GM18867 (cell line): Measurements from ENCODE around the gene TOMM22.

Experiments
- ATAC-seq: cut with Tn5 transposase; IDR thresholded peaks from one replicate; pipeline ENCODE4 v1.9.1; 2021; ENCODE audit warnings: mild to moderate bottlenecking, moderate library complexity; ENCODE audit not compliant: unreplicated experiment

The TOMM22 gene

DNA sequence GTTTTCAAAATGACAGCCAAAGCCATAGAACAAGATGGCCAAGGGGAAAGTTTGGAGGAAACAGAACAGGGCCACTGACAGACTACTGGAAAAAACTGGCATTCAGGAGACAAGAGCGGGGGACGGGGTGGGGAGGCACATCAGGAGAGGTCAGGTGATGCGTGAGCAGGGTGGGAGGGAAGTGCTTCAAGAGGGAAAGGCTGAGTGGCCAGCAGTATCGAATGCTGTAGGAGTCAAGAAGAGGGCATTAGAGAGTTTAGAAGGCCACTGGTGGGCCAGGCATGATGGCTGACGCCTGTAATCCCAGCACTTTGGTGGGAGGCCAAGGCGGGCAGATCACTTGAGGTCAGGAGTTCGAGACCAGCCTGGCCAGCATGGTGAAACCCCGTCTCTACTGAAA is 32.2 kb downstream of the TOMM22 start:
- ATAC-seq, result no peak

DNA sequence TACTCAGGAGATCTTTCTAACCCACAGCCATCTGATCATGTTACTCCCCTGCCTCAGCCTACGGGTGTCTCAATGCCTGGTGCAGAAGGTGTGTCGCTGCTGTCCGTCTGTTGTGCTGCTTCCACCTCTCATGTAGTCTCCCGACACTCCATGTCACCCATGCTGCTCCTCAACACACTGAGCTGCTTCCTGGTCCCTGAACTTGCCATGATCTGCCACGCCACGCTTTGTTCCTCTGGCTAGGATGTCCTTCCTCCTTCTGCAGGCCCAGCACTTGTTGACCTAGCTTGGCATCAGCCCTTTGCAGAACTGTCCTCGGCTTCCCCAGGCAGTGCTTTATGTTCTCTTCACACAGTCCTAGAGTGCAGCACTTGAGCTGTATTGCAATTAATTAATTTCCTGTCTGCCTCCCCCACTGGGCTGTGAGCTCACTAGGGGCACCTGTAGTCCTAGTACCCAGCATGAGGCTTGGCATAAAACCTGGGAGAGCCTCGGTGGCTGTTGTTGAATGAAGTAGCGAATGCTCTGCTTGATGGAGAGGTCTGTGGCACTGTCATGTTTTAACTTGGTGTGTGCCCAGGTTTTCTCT is 33.5 kb downstream of the TOMM22 start:
- ATAC-seq, result no peak

DNA sequence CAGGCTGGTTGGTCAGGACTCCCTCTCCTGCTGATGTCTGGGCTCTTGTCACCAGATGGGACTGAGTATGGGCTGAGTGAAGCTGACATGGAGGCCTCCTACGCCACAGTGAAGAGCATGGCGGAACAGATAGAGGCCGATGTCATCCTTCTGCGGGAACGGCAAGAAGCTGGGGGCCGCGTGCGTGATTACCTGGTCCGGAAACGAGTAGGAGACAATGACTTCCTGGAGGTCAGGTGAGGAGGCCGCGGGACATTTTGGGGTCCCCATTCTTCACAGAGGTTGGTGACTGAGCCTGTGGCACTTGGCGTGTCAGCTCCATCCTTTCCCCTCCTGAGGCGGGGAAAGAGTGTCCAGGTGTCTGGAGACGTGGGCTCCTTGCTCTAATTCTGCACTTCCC is 34.1 kb downstream of the TOMM22 start:
- ATAC-seq, result no peak

DNA sequence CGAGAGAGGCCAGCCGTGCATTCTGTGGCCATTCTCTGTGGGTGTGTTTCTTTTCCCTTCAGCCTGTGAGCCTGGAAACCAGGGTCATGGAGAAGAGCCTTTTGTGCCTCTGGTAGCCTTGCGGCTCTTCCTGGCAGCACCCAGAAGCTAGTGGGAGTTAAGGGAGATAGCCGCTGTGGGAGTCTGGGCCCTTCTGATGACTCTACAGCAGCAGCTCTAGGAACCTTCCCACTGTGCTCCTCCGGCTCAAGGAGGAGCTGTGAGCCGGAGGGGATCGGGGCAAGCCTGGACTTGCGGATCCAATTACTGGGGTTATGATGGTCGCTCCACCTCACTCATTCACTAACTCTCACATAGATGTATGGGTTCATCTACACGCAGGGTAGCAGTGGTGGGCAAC is 34.5 kb downstream of the TOMM22 start:
- no peak for ATAC-seq

DNA sequence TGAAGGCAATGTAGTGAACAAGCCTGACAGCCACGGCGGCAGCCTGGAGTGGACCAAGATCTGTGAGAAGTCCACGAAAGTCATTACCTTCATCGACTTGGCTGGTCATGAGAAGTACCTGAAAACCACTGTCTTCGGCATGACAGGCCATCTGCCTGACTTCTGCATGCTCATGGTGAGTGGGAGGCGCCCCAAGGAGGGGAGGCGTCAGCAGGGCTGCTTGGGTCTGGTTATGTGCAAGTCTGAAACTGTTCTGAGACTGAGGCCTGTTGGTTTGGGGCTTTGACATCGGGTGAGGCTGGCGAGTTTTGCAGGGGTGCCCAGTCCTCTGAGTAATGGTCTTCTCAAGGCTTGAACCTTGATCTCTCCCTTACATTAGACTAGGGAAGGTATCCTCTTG is 35.1 kb downstream of the TOMM22 start:
- ATAC-seq, result no peak

DNA sequence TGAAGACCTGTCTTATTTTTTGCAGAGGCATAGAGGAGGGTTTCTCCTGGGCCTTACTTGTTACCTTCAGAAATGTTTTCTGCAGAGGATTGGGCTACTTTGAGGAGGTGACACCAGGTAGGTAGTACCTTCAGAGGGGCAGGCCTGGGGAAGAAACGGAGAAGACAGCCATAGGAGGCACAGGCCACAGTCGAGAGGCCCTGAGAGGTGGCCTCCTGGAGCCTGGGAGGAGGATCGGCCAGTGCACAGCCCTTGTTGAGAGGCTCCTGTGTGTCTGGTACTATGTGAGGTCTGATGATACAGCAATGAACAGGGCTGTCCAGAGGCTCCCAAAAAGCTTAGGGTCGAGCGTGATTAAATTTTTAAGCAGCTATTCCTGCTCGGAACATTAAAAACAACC is 35.5 kb downstream of the TOMM22 start:
- no peak for ATAC-seq

DNA sequence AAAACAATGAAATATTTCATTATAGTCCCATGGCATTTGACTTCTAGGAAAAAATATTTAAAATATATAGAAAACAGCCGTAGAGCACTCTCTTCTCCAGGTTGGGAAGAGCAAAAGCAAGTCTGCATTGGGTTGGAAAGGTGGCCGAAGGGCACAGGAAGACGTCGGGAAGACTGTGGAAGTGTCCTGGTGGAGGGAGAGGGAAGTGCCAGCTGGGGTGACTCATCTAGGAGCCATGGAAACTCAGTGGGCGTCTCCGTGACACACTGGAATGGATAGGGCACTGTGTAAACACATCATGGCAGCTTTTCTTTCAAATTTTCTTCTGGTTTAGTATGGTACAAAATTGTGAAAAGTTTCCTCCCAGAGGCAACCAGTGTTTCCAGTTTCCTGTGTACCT is 36.7 kb downstream of the TOMM22 start:
- ATAC-seq, result no peak

DNA sequence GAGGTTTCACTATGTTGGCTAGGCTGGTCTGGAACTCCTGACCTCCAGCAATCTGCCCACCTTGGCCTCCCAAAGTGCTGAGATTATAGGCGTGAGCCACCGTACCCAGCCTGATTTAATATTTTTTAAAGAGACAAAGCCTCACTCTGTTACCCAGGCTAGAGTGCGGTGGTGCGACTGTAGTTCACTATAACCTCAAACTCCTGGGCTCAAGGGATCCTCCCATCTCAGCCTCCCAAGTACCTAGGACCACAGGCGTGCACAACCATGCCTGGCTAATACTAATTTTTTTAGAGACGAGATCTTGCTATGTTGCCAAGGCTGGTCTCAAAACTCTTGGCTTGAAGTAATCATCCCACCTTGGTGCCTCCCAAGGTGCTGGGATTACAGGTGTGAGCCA is 37.4 kb downstream of the TOMM22 start:
- ATAC-seq, result no peak

DNA sequence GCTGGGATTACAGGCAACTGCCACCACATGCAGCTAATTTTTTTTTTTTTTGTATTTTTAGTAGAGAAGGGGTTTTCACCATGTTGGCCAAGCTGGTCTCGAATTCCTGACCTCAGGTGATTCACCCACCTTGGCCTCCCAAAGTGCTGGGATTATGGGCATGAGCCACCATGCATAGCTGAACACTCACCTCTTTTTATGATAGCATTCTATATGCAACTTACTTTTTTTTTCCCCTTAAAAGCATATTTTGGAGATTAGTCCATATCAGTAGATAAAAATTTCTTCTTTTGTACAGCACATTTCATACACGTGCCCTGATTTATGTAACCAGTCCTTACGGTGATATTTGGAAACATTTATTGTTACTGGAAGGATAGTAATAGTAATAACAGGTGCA is 38.6 kb downstream of the TOMM22 start:
- ATAC-seq, result no peak

DNA sequence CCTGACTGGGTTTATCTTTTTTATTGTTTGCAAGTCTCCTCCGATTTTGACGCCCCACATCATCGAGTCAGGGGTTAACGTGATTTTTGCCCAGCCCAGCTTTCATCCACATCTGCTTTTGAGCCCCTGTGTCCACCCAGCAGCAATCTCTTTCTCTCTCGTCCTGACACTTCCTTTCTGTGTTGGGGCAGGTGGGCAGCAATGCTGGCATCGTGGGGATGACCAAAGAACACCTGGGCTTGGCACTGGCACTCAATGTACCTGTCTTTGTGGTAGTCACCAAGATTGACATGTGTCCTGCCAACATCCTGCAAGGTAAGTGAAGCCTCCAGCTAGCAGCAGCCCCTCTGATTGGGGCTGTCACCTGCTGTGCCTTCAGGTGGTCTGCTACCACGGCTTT is 39.8 kb downstream of the TOMM22 start:
- ATAC-seq, result no peak

DNA sequence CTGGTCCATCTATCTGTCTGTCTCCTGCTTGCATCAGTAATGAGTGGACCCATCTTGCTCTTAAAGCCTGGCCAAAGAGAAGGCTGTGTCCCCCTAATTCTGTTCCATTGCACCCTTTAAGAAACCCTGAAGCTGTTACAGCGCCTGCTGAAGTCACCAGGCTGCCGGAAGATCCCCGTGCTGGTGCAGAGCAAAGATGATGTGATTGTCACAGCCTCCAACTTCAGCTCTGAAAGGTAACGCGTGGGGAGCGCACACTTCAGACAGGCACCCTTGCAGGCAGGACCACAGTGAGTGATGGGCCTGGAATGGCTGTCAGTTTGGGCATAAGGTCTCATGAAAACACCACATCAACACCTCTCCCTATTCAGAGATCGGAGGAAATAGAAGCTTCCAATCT is 42.4 kb downstream of the TOMM22 start:
- ATAC-seq, result no peak

DNA sequence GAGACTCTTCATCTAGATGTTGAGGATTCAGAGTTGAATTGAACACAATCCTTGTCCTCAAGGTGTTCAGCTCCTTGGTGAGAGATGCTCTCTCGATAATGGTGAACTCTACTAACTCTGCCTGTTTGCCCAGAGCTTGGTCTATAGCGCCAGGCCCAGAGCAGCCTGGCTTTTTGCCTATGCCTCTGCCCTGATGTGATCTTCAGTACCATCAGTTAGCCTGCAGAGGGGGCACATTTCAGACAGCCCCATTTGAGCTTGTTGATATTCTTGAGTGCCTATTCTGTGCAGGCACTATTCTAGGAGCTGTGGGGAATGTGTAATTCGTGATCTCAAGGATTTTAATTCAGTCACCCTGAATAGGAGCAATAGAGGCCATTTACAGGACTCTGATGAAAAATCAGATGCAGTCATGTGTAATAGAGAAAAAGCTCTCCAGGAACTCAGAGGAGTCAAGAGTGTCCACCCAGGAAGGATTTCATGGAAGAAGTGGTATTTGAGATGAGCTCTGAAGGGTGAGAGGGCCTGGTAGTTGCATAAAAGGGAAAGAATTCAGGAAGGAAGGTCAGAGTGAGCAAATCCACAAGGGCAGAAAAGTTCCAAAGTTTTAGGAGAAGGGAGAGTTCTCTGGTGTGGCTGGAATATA is 43.3 kb downstream of the TOMM22 start:
- ATAC-seq, result no peak

DNA sequence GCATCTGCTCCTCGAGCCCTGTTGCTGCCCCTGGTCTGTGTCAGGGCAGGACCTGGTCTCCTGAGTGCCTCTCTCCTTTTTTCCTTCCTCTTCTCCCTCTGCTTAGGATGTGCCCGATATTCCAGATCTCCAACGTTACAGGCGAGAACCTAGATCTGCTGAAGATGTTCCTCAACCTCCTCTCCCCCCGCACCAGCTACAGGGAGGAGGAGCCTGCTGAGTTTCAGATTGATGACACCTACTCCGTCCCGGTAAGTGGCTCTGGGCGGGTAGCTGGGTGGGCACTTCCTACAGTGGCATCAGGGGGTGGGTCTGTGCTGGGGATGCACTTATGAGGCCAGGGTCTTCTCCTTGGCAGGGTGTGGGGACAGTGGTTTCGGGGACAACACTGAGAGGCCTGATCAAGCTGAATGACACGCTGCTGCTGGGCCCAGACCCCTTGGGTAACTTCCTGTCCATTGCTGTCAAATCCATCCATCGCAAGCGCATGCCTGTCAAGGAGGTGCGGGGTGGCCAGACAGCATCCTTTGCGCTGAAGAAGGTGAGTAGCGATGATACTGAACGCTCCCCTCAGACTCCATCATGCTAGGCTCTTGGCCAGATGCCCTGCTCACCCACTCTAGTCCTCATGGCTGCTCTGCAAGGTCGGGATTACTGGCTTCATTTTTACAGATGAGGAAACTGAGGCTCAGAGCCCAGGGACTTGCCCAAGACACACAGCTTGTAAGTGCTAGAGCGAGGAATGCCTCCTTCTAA is 44.3 kb downstream of the TOMM22 start:
- no peak for ATAC-seq

DNA sequence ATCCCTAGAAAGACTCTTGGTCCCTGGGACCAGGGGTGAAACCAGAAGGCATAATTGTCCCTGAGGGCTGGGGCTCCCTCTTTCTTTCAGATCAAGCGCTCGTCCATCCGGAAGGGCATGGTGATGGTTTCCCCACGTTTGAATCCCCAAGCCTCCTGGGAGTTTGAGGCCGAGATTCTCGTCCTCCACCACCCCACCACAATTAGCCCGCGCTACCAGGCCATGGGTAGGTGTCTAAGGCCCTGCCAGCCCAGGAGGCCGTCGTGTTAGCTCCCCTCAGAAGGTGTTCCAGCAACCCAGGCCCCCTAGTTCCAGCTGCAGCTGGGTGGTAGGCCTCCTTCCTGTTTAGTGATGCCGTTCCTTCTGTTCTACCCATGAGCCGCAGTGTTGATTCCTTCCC is 45.4 kb downstream of the TOMM22 start:
- ATAC-seq, result no peak

DNA sequence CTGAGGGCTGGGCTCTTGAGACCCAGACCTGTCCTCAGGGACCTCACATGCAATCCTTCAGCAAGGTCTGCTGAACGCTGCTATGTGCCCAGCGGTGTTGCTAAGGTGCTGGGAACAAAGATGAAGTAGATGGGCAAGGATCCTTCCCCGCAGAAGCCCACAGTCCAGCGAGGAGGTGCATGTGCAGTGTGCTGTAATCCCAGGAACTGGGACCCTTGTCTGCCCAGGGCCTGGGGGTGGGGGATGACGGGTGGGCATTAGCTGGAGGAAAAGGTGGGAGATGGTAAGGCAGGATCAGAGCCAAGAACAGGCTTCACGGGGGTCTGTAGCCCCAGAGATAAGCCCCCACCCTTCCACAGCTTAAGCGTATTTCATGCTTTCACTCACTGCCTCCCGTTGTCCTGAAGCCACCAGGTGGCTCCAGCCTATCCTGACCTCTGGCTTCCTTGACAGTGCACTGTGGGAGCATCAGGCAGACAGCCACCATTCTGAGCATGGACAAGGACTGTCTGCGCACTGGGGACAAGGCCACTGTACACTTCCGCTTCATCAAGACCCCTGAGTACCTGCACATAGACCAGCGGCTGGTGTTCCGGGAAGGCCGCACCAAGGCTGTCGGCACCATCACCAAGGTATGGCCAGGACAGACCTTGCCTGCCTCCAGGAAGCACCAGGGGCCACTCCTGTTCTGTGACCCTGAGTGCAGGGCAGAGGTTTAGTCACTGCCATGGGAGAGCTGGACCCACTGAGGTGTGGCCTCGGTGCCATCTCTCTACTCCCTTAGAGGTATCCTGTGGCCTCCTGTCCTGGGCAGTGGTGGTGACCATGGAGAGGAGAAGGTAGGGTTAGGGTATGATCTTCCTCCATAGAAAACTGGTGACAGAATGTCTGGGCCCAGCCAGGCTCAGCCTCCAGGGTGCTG is 46.0 kb downstream of the TOMM22 start:
- ATAC-seq, result no peak

DNA sequence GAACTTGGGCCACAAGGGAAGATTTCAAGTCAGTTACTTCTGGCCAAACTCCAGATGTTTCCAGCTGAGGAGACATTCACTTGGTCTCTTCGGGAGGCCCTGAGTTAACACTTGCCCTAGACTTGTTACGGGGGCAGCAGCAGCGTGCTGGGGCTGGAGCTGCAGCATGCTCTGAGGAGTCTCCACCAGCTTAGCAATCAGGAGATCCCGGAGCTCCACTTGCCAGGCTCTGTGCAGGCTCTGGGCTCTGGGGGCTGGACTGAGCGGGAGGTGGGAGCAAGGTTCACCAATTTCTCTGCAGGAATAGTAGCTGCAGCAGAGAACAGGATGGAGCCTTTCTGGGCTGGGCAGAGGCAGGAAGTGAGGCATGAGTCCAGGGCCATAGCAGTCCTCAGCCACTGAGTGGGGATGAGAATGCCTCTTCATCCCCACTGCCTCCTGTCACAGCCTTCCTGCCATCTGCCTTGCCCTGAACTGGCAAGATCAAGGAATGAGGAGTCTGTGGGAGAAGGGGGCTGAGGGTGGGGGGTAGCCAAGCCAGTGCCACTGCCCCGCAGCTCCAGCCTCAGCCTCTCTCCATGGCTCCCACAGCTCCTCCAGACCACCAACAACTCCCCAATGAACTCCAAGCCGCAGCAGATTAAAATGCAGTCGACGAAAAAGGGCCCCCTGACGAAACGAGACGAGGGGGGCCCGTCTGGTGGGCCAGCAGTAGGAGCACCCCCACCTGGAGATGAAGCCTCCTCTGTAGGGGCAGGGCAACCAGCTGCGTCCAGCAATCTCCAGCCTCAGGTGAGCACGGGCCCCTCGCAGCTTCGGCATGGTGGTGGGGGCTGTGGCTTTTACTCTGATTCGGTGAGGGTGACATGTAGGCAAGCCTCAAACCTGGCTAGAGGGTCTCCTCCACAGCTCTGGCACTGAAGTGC is 47.4 kb downstream of the TOMM22 start:
- no peak for ATAC-seq

DNA sequence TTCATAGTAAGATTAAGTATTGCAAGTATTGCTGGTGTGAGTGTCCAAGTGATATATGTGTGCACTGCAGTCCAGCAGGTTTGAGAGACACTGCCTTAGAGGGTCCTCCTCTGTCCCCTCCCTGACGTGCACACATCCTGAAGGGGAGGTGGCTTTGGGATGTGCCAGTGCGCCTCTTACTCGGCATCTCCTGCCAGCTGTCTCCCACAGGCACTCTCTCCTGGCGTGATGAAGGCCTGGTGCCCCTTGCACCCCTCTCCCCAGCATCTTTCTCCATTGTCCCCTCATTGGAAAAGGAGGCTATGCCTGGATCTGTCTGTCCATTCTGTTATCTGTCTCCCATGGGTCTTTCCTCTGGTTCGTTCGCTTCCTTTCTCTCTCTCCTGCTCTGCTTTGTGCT is 48.2 kb downstream of the TOMM22 start:
- no peak for ATAC-seq

DNA sequence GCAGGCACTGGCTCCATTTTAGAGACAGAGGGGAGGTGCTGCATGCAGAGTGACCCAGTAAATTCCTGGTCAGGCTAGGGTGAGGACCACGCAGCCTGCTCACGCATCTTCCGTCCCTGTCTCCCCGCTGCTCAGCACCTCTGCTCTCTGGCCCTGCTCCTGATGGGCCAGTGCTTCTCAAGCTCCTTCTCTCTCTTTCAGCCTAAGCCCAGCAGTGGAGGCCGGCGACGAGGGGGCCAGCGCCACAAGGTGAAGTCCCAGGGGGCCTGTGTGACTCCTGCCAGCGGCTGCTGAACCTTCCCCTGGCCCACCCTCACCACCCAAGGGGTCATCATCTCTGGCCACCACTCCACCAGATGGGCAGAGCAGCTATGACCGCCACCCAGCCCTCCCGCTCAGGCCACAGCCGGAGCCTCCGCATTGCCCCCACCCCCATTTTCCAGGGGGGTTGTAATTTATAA is 48.7 kb downstream of the TOMM22 start:
- no peak for ATAC-seq

DNA sequence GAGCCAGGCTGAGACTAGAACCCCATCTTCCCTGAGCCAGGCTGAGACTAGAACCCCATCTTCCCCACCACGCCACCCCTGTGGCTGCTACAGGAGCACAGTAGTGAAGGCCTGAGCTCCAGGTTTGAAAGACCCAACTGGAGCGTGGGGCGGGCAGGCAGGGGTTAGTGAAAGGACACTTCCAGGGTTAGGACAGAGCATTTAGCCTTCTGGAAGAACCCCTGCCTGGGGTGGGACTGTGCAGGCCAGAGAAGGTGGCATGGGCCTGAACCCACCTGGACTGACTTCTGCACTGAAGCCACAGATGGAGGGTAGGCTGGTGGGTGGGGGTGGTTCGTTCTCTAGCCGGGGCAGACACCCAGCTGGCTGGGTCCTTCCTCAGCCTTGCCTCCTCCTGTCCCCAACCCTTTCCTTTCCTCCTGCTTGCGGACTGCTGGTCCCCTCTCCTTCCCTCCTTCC is 50.0 kb downstream of the TOMM22 start:
- no peak for ATAC-seq

DNA sequence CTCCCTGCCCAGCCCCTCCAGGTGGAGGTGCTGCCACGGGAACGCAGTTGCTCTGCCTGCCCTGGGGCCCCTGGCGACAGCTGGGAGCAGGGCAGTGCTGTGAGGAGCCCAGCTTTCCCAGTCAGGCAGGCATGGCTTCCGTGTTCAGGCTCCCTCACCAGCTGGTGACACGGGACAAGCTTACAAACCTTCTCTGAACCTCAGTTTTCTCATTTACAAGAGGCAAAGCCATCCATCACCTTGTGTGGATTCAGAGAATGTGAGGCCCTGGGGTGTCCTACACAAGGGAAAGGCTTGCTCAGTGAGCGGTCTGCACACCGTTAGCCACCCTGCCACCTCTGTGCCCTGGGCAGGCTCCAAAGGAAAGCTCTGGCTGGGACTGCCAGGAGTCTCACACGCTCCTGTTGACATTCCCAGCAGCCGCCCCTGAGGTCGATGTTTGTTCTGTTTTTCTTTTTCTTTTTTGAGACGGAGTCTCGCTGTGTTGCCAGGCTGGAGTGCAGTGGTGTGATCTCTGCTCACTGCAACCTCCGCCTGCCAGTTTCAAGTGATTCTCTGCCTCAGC is 50.6 kb downstream of the TOMM22 start:
- no peak for ATAC-seq
